ENCODE data around the gene EHBP1L1. TPM values are rescaled to one million over a fixed set of nuclear protein-coding genes. Genes with fewer than 3 reads are reported as not detected.

EHBP1L1 gene
- total RNA-seq, 1 experiment from 2014 or later, result 18.5 TPM

DNA sequence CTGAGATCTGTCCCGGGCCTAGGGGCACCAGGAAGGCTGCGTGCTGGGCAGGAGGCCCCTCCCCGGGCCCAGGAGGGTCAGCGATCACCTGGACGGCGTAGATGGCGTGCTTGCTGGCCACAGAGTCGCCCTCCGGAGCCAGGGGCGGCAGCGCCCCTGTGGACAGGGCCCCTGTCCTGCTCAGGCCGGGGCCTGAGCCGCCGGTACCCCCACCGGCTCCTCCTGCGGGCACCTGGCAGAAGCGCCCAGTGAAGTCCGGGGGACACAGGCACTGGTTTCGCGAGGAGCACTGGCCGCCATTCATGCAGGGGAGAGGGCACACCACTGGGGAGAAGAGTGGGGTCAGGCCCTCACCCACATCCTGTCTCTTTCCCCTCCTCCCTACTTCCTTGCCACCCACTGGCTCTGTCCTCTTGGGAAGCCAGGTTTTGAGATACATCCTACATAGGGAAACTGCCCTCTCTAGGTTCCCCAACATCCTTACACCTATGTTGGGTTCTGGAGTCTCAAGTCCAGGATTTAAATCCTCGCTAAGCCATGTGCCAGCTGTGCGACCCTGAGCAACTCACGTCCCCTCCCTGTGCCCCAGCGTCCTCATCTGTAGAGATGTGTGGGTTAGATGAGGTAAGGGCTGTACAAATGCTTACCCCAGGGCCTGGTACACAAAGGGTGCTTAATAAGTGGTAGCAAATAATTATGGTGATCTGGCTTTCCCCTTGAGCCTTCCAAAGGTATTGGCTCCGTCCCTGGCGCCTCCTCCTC is 21.6 kb upstream of the EHBP1L1 start:
- H3K4me1 ChIP-seq, result peaks cover 34% of the 10 kb centered on the region
- H3K4me3 ChIP-seq, result no peak overlapping the region
- DNase-seq, result no peak
- peaks cover 4% of the 10 kb centered on the region; the same call in 1 of the 2 replicates for H3K36me3 ChIP-seq
- H3K27ac ChIP-seq, result no peak overlapping the region
- no peaks in the 10 kb centered on the region for H3K27me3 ChIP-seq
- H3K9me3 ChIP-seq (replicated peaks), result no peaks in the 10 kb centered on the region

DNA sequence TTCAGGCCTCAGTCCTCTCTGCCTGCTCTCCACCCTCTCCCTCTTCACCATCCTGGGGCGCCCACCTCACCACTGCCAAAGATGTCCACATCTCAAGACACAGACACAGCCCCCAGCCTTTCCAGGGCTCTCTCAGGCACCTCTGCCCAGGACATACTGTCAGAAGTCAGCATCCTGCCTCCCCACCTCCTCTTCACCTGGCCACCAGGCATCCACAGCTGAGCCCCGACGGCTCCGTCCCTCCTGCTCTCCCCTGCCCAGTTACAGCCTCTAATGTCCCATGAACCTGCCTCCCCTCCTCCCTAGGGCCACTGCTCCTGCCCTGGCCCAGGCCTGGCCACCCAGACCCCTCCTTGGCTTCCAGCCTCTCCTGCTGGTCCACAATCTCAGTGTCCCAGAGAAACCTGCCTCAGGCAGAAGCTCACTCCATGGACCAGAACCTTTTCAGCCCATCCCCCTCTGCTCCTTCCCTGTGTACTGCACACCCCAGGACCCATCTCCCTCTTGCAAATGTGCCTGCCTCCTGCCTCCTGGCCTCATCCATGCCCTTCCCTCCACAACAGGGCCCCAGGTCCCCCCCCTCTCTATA is 20.9 kb upstream of the EHBP1L1 start:
- Histone ChIP-seq H3K36me3 (peaks cover 1% of the 10 kb centered on the region; the same call in 1 of the 2 replicates), H3K4me3 (no peak overlapping the region), H3K4me1 (peaks cover 41% of the 10 kb centered on the region), H3K9me3 (replicated peaks) (no peaks in the 10 kb centered on the region), H3K27me3 (no peaks in the 10 kb centered on the region), H3K27ac (no peak overlapping the region)
- DNase-seq, result no peak

DNA sequence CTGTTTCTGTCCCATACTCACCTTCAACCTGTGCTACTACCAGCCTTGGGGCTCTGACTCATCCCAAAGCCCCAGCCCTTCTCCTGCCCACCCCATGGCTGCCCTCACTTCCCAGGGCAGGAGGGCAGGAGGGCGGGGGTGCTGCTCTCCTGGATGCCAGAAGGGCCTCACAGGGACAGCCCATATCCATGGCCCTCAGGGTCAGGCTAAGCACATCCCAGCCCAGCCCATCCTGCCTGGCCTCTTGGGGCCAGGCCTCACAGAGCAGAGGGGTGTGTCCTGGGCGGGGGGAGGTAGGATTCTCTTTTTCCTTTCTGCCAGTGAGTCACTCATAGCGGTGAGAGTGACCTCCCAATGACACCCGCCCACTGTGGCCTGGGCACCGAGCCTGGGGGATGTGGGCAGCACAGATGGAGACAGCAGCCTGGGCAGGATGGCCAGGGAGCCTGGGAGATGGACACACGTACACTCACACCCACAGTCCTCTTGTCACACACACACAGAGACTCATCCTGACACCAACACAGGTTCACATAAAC is 20.1 kb upstream of the EHBP1L1 start:
- no peak overlapping the region for H3K27ac ChIP-seq
- H3K4me3 ChIP-seq, result no peak overlapping the region
- DNase-seq, result peak; percentile 73
- no peaks in the 10 kb centered on the region for H3K9me3 ChIP-seq (replicated peaks)
- H3K4me1 ChIP-seq, result peaks cover 49% of the 10 kb centered on the region
- no peaks in the 10 kb centered on the region for H3K27me3 ChIP-seq
- no peaks in the 10 kb centered on the region for H3K36me3 ChIP-seq

DNA sequence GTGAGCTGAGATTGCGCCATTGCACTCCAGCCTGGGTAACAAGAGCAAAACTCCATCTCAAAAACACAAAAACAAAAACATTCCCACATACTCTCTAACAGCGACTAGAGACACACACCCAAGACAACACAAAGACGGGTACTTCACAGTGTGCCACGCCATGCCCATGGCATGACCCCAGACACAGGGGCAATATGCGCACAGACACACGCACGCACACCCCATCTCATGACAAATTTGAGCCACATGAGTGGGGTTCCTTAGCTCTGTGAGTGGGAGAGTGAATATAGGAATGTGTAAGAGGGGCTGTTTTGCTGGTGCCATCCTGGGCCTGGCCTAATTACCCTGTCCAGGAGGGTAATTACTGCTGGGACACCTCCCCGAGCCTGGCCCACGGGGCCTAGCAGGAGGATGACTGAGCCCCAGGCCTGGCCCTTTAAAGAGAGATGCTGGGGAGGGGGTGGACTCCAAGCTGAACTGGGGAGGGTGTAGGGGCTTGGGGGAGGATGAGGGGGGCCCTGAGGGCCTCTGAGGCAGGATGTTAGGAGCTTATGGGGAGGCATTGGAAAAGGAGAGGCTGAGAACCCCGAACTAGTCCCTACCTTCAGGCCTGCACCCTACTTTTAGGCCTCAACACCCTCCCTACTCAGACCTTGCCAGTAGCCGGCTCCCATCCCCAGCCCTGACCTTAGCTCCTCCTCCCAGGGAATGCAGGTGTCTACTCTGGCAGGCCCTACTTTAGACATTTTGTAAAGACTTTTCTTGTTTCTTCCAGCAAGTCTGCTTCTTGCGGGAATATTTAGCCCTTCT is 19.2 kb upstream of the EHBP1L1 start:
- H3K4me1 ChIP-seq, result peaks cover 56% of the 10 kb centered on the region
- no peaks in the 10 kb centered on the region for H3K27me3 ChIP-seq

DNA sequence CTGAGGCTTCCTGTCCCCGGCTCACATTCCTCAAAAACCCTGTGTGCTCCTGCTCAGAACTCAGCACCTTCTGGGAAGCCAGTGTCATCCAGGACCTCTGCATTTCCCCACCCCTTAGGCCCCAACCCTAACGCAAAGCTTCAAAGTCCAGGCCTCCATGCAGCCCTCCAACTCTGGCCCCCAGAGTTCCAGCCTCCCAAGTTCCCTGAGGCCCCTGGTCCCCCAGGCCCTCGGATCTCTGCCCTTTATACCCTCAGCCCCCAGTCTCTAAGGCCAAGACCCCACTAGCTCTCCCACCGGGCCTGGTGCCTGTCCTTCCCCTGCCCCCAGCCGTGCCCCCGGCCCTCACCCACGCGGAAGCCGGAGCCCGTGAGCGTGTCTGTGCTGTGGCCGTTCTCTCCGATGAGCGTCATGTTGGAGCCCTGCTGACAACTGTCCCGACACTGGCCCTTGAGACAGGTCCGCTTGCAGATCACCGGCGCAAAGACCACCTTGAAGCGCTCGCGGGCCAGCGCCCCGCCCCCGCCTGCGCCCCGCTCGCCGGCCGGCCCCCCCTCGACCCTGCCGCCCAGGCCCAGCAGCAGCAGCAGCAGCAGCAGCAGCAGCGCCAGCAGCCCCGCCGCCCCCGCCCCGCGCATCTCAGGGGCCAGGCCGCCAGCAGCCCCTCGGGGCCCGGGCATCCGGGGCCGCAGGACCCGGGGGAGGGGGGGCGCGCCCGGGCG is 18.4 kb upstream of the EHBP1L1 start:
- DNase-seq, result no peak
- H3K4me1 ChIP-seq, result peaks cover 57% of the 10 kb centered on the region
- H3K27me3 ChIP-seq, result no peaks in the 10 kb centered on the region
- no peaks in the 10 kb centered on the region for H3K36me3 ChIP-seq
- peak overlapping the region; percentile 66 for H3K4me3 ChIP-seq
- H3K9me3 ChIP-seq (replicated peaks), result no peaks in the 10 kb centered on the region
- no peak overlapping the region for H3K27ac ChIP-seq

More for the DNA sequence above, 19.2 kb upstream of the EHBP1L1 start:
- Histone ChIP-seq H3K9me3 (replicated peaks) (no peaks in the 10 kb centered on the region), H3K4me3 (peak overlapping the region; percentile 66), H3K27ac (no peak overlapping the region), H3K36me3 (no peaks in the 10 kb centered on the region)
- DNase-seq, result no peak

DNA sequence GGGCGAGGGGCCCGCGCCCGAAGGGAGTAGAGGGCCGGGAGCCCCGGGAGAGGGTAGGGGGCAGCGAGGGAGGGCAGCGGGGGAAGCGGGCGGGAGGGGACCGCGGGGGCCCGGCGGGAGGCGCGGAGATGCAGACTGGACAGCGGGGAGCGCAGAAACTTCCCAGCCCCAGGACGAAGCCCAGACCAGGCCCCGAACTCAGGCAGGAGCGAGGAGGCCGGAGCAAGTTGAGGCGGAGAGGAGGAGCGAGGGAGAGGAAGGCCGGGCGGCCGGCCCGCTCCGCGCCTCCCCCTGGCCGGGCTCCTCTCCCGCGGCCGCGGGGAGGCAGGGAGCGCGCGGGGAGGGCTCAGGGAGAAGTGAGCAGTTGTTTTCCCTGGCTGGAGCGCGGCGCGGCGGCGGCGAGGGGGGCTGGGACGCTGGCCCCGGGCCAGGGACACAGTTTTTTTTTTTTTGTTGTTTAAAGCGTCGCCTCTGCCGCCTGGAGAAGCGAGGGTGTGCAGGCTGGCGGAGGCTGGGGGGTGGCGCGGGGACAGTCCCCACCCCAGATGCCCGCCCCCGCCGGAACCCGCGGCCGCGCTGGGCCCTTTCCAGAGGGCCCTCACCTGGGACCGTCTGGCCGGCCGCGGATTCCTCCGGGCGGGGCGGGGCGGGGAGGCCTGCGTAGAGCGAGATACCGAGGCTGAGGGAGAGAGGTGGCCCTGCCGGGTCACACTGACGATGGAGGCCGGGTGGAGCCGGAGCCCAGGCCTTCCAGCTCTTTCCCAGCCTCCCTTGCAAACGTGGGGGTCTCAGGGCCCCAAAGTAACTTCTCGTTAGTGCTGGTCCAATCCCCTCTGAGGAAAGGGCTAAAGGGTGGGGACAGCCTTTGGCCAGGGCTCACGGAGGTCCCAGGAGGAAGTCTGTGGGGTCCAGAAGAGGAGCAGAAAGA is 17.6 kb upstream of the EHBP1L1 start, which contains the start of gene LTBP3:
Gene LTBP3, minus strand, starts transcription at position 358 of the 928 bp plus-strand sequence. CDS start 400 bp downstream, outside the sequence.
- DNase-seq, result peak; percentile 64 to 74
- Histone ChIP-seq H3K27ac (peak within 1 kb of the TSS; percentile 71), H3K4me3 (peak within 1 kb of the TSS; percentile 66), H3K27me3 (no peaks in the 10 kb centered on the region), H3K36me3 (no peaks in the 10 kb centered on the region), H3K9me3 (replicated peaks) (no peaks in the 10 kb centered on the region), H3K4me1 (peaks cover 55% of the 10 kb centered on the region)

DNA sequence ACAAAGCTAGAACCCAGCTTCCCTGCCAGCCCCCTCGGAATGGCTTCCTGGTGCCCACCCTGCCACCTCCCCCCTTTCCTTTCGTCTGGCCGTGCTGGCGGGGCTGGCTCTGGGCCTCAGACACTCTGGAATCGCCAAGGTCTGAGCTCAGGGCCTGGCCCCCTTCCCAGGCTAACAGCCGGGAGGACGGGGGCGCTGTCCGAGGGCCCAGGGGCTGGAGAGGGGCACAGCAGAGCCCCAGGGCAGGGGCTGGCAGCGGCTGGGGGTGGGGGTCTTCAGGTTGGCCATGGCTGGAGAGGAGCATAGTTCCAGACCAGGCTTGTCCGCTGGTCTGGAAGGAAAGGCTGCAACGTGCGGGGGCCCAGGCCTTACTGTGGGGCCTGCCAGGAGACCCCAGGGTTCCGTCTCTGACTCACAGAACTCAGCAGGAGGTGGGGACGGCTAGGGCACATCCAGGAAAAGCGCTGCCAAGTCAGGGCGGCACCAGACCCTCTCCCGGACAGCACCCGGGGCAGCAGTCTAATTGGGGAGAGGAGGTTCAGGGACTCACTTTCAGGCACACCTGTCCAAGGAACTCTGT is 16.8 kb upstream of the EHBP1L1 start:
- Histone ChIP-seq H3K36me3 (no peaks in the 10 kb centered on the region), H3K27ac (peak overlapping the region; percentile 71), H3K4me1 (peaks cover 55% of the 10 kb centered on the region), H3K4me3 (peak overlapping the region; percentile 66), H3K9me3 (replicated peaks) (no peaks in the 10 kb centered on the region), H3K27me3 (no peaks in the 10 kb centered on the region)
- DNase-seq, result peak in 1 of 2 experiments; percentile 29

DNA sequence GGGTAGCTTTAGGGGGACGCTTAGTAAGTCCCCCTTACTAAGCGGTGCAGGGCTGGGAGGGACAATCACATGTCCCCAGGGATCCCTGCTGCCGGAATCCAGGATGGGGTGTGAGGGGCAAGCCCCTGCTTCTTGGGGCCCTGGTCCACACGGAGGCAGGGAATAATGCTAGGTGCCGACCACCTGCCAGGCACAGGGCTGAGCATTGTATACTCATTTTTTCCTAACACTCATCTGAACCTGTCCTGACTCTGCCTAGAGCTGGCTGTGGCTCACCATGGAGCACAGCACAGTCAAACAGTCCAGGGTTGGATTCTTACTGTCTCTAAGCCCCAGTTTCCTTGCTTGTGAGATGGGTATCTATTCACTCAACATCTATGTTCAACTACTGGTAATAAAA is 16.3 kb upstream of the EHBP1L1 start:
- H3K36me3 ChIP-seq, result no peaks in the 10 kb centered on the region
- H3K4me1 ChIP-seq, result peaks cover 55% of the 10 kb centered on the region
- peak overlapping the region; percentile 71; the same call in 1 of the 2 replicates for H3K27ac ChIP-seq
- H3K27me3 ChIP-seq, result no peaks in the 10 kb centered on the region
- no peak overlapping the region for H3K4me3 ChIP-seq
- no peaks in the 10 kb centered on the region for H3K9me3 ChIP-seq (replicated peaks)
- no peak for DNase-seq

DNA sequence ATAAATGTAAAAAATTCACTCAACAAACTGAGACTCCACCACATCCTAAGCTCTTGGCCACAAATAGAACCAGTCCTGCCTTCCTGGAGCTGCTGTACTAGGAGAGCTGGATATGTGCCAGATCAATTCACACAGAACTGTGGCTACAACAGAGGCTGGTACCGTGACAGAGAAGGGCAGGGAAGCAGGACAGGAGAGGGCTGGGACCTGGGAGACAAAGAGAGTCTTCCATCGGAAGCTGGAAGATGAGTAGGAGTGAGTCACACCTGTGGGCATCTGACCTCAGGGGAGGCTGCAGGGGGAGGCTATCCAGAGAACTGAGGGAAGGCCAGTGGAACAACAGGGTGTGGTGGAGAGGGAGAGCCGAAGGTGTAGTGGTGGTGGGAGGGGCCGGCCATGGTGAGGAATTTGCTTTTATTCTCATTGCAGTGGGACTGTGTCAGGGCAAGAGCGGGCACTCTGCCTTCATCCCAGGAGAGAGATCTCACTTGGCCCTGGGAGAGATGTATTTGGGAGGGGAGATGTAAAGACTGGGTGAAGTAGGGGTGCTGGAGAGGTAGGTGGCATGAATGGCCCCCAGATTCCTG is 15.8 kb upstream of the EHBP1L1 start:
- Histone ChIP-seq H3K36me3 (no peaks in the 10 kb centered on the region), H3K27me3 (no peaks in the 10 kb centered on the region), H3K9me3 (replicated peaks) (no peaks in the 10 kb centered on the region), H3K27ac (peak overlapping the region; percentile 71; the same call in 1 of the 2 replicates), H3K4me3 (no peak overlapping the region), H3K4me1 (peaks cover 51% of the 10 kb centered on the region)
- peak in 1 of 2 experiments; percentile 57 for DNase-seq

DNA sequence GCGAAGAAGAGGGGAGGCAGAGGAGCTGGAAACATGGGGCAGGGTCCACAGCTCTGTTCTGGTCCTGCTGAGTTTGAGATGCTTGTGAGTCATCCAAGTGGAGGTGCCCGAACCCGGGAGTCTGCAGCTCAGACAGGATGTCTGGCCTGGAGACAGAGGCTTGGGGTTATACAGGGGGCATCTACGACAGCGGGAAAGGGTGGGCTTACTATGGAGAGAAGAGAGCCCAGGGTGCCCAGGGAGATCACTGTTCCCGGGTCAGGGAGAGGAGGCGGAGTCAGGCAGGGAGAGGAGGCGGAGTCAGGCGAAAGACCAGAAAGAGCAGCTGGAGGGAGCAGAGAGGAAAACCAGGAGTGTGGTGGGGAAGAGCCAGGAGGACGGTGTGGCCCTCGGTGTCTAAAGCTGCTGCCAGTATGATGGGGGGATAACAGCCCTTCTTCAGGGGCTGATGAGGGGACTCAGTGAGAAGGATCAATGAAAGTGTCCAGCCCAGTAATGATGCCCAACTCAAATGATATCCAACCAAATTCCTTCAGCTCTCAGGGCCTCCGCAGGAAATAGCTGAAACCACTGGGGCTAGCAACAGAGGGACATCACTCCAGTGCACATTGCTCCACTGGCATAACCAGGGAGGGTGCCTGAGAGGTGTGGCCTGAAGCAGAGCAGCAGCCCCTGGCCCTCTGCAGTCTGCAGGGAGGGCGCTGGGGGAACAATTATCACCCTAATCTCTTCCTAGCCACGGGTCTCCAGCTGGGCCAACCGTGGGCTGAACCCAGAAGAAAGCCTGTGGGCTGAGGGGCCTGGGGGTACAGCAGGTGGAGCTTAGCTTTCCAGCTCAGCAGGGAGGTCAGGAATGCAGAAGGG is 15.1 kb upstream of the EHBP1L1 start:
- Histone ChIP-seq H3K4me1 (peaks cover 44% of the 10 kb centered on the region), H3K27ac (peak overlapping the region; percentile 71; the same call in 1 of the 2 replicates)
- DNase-seq, result peak; percentile 80 to 82

DNA sequence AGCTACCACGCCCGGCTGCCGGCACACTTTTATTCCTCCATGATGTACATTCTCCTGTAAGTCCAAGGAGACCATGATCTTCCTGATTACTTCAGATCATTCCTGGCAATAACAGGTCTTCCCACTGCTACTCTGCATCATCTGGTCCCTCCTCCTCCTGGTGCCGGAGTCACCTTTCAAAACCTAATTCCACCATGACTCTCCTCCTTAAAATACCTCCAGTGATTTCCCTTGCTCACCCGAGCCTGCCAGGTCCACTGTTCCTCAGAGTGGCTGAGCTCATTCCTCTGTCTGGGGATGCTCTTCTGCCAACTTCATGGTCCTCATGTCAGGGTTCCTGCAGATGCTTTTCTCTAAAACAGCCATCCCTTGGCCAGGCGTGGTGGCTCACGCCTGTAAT is 13.8 kb upstream of the EHBP1L1 start:
- Histone ChIP-seq H3K4me3 (no peak overlapping the region), H3K27ac (no peak overlapping the region), H3K27me3 (no peaks in the 10 kb centered on the region), H3K36me3 (no peaks in the 10 kb centered on the region), H3K9me3 (replicated peaks) (no peaks in the 10 kb centered on the region), H3K4me1 (peaks cover 35% of the 10 kb centered on the region)
- no peak for DNase-seq

More for the DNA sequence above, 15.1 kb upstream of the EHBP1L1 start:
- H3K4me3 ChIP-seq, result no peak overlapping the region
- H3K9me3 ChIP-seq (replicated peaks), result no peaks in the 10 kb centered on the region
- no peaks in the 10 kb centered on the region for H3K27me3 ChIP-seq
- no peaks in the 10 kb centered on the region for H3K36me3 ChIP-seq

DNA sequence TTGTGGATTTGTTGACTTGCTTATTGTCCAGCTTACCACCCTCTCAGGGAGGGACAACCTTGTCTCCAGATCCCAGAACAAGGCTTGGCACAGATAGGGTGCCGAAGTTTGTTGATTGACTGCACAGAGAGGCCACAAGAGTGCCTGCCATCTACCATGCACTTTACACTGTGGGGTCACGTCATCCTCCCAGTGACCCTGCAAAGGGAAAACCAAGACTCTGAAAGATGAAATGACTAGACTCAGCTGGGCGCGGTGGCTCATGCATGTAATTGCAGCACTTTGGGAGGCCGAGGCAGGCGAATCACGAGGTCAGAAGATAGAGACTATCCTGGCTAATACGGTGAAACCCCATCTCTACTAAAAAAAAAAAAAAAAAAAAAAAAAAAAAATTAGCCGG is 13.1 kb upstream of the EHBP1L1 start:
- no peaks in the 10 kb centered on the region for H3K36me3 ChIP-seq

More for the DNA sequence above, 13.1 kb upstream of the EHBP1L1 start:
- peaks cover 32% of the 10 kb centered on the region for H3K4me1 ChIP-seq
- DNase-seq, result no peak
- no peak overlapping the region for H3K4me3 ChIP-seq
- no peak overlapping the region for H3K27ac ChIP-seq
- H3K27me3 ChIP-seq, result no peaks in the 10 kb centered on the region
- no peaks in the 10 kb centered on the region for H3K9me3 ChIP-seq (replicated peaks)

Data from SJCRH30 (cell line).